Body of pancreas (tissue), 4 donors: ENCODE measurements around the gene PTH1R.

ENCODE experiments used
- POLR2A ChIP-seq, 3 donors: fragments of 450-650 bp; IDR thresholded peaks; one replicate each; pipeline ENCODE4 v1.6.1; 2016; ENCODE audit warnings: antibody characterized with exemption in 3 of 3, mild to moderate bottlenecking in 2 of 3
- TF ChIP-seq, protein P1 (sequence below), 7 experiments: fragments of 450-650 bp in 4 of 7; fragments of 200-600 bp in 3 of 7; sonication (generic) in 3 of 7; IDR thresholded peaks; one replicate each; pipeline ENCODE4 v1.5.1; 2016 to 2019; ENCODE audit warnings: antibody characterized with exemption in 7 of 7

- TF ChIP-seq, protein P1, sequence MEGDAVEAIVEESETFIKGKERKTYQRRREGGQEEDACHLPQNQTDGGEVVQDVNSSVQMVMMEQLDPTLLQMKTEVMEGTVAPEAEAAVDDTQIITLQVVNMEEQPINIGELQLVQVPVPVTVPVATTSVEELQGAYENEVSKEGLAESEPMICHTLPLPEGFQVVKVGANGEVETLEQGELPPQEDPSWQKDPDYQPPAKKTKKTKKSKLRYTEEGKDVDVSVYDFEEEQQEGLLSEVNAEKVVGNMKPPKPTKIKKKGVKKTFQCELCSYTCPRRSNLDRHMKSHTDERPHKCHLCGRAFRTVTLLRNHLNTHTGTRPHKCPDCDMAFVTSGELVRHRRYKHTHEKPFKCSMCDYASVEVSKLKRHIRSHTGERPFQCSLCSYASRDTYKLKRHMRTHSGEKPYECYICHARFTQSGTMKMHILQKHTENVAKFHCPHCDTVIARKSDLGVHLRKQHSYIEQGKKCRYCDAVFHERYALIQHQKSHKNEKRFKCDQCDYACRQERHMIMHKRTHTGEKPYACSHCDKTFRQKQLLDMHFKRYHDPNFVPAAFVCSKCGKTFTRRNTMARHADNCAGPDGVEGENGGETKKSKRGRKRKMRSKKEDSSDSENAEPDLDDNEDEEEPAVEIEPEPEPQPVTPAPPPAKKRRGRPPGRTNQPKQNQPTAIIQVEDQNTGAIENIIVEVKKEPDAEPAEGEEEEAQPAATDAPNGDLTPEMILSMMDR (IDR thresholded peaks at IDR 0.05): no peak
- no peak for TF ChIP-seq POLR2A (IDR thresholded peaks at IDR 0.05)
These were observed 32.6 kb upstream of the PTH1R start for GRCh38 chr3:46844881-46845312.
